HPDE6-E6E7 (cell line): ENCODE results near the gene NPDC1.
"Not testable (repeated sequence)": the region's sequence is repeated elsewhere in the genome, so short reads cannot be mapped to it uniquely, and the experiment has no call there.

Experiments used
- DNase-seq: peaks from one replicate; pipeline ENCODE4 v3.0.0; 2011; ENCODE audit warnings: missing footprints; ENCODE audit errors: extremely low spot score

Gene NPDC1

DNA sequence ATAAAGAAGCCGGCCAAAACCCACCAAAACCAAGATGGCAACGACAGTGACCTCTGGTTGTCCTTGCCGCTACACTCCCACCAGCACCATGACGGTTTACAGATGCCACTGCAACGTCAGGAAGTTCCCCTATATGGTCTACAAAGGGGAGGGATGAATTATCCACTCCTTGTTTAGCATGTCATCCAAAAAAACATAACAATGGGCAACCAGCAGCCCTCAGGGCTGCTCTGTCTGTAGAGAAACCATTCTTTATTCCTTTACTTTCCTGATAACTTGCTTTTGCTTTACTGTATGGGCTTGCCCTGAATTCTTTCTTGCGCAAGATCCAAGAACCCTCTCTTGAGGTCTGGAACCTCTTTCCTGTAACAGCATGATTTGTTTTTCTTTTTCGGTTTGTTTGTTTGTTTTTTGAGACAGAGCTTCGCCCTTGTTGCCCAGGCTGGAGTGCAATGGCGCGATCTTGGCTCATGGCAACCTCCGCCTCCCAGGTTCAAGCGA, 29.3 kb upstream of the NPDC1 start:
- DNase-seq: no peak

DNA sequence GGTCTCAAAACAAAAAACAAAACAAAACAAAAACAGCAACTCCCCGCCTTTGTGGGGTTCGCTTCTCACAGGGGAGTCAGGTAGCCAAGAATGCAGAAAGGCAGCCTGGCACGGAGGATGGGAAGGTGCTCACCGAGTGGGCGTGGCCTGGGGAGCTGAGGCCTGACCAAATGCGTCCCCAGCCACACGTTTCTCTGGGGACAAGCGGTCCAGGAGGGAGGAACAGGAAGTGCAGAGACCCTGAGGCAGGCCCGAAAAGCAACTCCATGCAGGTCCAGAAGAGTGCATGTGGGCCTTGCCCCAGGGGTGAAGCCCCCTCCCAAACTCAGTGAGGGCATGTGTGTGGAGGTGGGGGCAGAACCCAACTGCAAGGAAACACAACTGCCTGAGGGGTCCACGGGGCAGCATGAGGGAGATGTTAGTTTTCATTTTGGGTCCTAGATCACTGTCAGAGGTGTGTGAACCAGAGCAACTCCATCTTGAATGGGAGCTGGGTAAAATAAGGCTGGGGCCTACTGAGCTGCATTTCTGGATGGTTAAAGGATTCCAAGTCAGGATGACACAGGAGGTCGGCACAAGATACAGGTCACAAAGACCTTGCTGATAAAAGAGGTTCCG, 28.8 kb upstream of the NPDC1 start:
- DNase-seq: no peak

DNA sequence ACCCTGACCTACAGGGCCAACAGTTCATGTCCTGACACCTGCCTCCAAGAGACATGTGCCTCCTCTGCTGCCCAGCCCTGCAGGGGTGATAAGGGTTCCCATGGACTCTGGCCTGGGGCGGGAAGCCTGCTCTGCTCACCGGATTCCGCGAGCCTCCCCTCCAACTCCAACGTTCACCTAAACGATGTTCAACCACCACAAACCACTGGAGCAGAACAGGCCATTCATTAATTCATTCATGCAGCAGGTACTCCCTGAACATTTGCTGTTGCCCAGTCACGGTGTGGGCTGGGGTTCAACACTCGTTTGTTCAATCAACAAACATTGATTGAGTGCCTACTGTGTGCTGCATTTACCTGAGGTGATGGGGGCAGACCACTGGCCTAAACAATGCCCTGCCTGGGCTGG, 28.0 kb upstream of the NPDC1 start:
- DNase-seq: no peak

DNA sequence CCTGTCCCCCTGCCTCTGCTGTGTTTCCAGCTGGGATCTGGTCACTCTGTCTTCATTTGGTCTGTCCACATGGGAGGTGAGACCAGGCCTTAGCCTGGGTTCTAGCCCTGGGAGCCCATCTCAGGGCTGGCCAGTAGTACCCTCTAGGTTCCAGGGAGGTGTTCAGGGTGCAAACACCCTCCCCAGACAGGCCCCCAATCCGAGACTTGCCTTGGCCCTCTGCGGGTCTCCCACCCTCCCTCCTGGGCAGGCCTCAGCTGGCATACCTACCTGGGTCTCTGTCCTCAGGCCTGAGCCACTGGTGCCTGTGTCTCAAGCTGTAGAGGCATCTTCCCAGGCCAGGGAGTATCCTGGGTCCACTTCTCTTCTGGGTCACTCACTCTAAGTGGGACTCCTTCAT, 25.3 kb upstream of the NPDC1 start:
- DNase-seq: no peak

DNA sequence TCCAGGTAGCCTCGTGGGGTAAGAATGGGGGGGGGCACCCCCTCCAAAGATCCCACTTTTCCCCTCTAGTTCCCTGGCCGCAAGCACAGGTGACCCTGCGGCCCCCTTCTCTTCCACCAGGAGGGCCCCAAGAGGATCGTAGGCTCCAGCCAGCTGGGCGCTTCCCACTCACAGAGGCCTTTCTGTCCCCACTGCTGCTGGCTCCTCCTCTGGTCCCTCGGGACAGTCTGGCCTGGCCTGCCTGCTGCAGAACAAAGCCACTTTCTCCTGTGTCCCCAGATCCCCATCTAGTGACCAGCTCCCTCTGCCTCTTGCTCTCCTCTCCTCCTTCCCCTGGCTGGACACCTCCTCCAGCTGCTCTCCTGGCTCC, 24.9 kb upstream of the NPDC1 start:
- no peak for DNase-seq

DNA sequence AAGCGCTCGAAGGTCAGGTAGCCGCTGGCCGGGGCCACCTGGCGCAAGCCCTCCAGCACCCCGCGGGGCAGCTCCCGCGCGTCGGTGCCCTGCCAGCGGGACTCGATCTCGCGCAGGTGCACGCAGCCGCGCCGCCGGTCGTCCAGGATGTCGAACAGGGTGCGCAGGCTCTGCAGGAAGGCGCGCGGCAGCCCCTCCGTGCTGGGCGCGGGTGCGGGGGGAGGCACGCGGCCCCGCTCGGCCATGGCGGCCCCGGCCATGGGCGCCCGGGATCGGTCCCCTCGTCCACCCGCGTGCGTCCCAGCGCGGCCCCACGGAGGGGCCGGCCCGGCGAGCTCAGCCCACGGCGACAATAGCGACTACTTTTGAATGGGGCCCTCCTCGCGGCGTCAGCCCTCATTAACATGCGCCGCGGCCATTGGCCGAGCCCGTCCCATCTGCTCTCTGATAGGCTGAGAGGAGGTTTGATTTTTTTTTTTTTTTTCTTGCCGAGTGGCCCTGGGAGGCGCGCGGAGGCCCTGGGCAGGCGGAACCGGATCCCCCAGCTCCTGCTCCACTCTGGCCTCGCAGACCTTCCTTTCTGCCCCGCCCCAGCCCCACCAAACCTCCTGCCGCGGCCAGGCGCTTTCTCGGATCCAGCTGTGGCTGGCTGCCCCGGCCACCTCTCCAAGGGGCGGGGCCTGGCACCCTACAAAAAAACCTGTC, 24.4 kb upstream of the NPDC1 start, which contains the start of gene SAPCD2:
Gene SAPCD2 (minus strand): TSS at position 357 of the 705 bp plus-strand sequence. CDS start 97 bp downstream, at position 260.
- peak; percentile 89 for DNase-seq

DNA sequence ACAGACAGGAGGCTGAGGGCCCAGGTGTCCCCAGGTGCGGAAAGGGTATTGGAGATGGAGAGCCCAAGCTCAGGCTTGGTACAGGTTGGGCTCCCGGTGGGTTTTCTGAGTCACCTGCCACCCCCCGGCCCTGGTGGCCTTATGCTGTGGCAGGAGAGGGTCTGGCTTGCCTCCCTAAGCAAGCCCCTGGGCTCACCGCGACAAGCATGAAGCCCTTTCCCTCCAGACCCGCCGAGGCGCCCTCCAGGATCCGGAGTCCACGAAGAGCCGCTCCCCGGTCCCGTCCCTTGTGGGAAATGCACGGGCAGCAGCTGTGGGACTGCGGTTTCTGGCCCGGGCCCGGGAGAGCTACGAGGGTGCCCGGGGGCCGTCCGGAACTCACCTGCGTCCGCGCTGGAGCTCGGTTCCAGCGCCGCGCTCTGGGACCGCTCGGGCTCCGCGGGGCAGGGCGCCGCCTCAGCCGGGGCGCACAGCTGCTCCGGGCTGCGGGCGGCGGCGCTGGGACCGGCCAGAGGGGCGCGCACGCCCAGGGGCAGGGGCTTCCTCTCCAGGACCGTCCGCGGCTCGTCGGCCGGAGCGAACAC, 23.6 kb upstream of the NPDC1 start:
- no peak for DNase-seq

DNA sequence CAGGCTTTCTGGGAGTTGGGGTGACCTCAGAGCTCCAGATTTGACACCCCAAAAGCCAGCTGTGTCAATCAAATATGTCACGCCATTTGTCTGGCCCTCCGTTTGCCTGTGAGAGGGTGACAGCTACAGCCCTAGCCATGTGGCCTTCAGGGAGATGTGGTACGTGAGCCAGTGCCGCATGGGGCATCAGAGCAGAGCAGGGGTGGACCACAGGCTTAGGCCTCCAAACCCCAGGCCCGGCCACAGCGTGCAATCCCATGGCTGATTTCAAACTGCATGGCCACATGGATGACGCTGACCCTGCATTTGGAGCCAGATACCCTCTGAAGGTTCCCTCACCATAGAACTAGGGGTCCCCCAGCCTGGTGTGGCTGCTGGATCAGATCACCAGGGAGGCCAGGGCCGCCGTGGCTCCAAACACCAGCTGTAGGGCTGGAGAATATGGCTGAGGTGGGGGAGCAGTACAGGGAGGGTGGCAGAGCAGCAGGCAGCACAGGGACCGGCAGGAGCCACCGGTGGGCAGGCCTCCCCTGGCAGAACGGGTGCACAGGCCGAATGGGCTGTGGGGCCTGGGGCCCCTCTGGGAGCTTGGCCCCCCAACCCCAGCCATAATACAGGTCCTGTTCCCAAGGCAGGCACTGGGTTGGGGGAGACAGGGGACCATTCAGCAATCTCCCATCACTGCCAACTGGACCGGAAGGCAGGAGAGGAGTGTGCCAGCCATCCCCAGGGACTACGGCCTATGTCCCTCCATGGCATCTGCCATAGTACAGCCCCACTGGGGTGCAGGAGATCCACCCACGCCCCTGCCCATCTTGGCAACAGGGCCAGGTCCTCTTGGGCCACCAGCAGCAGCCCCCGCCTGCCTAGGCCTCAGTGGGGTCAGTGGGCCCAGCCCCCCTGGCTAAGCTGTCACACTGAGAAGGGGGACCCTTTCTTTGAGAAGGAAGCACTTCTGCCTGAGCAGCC, 22.8 kb upstream of the NPDC1 start:
- no peak for DNase-seq

DNA sequence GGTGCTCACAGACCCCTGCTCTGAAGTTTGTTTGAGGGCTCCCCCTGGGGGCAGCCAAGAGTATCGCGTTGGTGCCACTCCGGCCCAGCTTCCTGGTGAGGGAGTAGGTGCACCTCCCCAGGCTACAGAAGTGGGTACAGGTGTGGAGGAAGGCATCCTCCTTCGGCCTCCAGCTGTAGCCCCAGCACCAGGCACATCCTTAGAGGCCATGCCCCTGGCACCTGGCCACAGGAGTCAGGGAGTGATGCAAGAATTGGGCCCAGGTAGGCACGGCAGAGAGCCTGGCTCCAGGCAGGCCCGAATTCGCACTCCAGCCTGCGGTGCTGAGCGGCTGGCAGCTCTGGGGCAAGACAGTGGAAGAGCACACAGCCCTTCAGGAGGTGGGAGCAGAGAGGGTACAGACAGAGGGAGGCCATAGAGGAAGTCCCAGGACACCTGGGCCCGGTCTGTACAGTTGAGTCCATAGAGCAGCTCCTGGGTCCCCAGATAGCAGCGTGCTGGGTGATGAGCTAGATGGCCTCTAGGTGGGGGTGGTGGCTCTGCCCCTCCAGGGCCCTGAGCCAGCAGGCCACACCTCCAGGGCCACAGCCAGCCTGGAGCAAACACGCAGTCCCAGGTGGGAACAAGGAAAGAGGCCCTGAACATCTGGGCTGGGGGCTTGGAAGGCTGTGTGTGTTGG, 22.0 kb upstream of the NPDC1 start:
- no peak for DNase-seq

DNA sequence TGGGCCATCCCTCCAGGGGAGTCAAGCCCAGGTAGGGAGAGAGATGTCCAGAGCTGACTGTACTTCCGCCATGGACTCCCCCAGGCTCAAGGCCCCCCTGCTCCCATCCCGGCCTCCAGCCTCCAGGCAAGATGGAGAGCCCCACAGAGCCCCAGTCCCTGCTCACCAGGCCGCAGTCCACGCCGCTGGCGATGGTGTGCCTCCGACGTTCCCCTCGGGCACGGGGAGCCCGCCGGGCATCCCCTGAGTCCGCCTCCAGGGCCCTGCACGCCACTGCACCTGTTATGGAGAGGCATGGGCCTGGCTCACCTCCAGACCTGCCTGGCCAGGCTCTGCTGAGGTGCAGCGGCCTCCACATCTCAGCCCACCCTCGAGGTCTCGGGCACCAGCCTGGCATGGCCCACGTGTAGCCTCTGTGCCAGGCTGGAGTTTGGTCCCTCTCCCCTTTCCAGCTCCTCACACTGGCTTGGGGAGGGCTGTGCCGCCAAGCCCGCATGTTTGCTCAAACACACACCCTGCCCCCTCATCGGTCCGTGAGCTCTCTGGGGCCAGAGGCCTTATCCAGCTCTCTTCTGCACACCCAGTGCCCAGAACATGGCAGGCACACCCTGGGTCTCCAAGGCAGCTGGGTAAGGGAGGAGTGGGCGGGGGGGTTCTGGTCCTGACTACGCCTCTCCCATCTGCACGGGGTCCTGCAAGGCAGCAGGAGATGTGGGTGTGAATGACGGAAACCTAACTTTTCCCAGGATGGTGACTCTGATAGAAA, 20.3 kb upstream of the NPDC1 start:
- no peak for DNase-seq

DNA sequence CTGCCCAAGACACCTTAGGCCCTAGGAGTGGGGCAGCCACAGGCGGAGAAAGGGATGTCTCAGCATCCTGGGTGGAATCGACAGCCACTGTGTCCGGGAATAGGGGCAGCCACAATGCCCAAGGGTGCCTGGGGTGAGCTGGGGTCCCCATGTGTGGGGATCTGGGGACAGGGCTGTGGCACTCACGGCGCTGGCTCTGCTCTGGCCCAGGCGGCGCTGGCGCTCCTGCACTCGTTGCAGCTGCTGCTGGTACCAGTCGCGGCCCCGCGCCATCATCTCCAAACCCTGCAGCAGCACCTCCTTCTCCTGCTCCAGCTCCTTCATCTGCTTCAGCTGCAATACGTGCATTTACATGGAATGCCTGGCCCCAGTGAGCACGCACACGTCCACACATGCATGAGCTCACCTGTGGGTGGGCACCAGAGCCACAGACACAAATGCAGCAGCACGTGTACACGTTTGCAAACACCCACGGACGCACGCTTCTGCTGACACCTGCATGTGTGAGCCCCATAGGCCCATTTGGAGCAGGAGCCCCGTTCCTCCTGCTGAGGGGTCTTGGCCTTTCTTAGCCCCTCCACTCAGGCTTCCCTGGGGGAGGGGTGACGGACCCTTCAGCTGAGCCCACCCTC, 19.5 kb upstream of the NPDC1 start:
- DNase-seq: no peak

DNA sequence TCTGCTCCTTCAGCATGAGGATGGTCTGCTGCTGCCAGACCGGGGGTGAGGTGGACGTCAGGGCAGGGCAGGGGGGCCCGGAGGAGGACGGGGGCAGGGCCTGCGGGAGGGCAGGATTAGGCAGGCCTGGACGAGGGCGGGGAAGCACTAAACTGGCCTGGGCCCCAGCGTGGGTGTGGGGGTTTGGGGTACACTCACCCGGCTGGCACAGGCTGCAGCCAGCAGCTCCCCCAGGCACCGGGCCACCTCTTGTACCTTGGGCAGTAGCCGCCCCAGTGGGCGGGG, 18.8 kb upstream of the NPDC1 start:
- DNase-seq: no peak

DNA sequence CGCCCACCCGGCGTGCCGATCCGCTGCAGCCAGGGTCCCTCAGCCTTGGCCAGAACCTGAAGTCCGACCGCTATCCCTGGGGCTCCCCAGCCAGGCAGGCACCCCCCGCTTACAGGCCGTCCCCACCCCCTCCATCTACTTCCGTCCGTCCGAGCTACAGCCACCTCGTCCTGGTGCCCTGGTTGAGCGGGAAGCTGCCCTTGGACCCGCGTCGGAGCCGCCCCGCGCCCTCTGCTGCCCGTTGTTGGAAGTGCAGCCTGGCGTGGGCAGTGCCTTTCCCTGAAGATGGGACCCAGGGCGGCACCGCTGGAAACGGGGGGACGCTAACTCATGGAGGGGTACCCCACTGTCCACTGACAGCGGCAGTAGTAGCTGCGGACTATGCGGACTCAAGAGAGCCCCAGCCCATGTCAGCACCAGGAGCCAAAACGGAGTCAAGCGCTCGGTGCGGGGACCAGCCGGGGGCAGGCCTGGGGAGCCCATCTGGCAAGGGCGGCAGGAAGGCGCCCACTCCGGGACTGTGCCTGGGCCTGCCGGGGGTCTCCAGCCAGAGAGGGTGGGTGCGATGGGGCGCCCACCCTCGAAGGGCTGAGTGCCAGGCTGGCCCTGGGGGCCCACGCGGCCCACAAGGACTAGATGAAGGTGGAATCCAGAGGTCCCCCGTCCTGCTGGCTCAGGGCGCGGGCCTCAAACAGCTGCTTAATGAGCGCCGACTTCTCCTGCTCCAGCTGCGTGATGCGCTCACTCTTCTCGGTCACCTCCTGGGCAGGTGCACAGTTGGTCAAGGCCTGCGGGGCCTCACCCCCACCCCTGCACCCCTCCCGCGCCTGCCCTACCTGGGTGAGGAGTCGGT, 18.3 kb upstream of the NPDC1 start:
- DNase-seq: no peak

DNA sequence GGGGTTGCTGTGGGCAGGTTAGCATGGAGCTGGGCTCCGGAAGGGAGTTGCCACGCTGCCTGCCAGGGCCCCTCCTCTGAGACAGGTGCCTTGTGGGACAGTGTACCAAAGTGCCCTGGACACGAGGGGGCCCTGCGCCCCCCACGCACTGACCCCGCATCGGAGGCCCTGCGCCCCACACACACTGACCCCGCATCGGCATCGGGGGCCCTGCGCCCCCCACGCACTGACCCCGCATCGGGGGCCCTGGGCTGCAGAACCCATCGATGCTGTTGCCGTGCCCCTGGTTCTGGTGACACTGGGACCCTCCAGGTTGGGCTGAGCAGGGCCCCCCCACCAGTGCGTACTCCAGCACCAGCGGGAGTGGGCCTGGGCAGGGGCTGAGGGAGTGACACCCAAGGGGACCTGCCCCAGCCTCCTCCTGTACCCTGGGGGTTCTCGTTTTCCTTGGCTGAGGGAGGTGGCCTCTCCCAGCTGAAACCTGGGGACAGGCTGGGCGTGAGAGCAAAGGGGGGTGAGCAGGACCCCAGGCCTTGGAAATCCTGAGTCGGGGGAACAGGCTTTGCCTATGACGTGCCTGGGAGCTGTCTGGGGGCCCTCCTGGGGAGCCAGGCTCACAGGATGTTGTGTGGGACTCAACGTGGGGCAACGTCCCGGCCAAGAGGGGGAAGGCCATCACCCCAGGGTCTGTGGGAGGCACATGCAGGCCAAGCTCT, 17.5 kb upstream of the NPDC1 start:
- DNase-seq: no peak

DNA sequence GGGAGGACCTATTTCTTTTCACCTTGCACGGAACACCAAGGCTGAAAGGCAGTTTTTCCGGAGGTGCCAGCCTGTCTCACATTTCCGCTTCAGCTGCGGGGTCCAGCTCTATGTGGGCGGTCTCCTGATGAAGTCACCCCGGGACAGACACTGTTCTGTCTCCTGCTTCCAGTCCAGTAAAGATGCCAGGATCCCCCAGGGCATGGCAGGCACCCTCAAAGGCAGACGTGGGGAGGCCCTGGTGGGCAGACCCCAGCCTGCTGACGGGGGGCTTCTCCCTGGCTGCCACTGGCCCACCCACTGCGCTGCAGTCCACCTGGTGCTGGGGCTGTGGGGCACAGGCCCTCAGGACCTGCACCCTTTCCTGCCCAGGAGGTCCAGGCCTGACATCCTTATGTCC, 16.8 kb upstream of the NPDC1 start:
- not testable (repeated sequence) for DNase-seq

DNA sequence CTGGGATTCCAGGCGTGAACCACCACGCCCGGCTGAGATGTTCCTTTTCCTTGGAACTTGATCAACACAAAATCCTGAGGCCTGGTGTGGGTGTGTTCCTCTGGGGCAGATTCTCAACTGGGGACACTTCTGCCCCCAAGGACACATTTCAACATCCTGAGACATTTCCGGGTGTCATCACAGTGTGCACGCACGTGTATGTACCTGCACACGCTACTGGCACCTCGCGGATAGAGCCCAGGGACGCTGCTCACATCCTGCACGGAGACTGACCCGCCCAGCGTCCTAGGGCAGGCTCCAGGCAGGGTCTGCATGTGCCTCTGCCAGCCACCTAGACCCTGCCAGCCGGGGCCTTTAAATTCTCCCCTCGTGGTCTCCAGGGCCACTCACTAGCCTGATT, 16.4 kb upstream of the NPDC1 start:
- DNase-seq: no peak

DNA sequence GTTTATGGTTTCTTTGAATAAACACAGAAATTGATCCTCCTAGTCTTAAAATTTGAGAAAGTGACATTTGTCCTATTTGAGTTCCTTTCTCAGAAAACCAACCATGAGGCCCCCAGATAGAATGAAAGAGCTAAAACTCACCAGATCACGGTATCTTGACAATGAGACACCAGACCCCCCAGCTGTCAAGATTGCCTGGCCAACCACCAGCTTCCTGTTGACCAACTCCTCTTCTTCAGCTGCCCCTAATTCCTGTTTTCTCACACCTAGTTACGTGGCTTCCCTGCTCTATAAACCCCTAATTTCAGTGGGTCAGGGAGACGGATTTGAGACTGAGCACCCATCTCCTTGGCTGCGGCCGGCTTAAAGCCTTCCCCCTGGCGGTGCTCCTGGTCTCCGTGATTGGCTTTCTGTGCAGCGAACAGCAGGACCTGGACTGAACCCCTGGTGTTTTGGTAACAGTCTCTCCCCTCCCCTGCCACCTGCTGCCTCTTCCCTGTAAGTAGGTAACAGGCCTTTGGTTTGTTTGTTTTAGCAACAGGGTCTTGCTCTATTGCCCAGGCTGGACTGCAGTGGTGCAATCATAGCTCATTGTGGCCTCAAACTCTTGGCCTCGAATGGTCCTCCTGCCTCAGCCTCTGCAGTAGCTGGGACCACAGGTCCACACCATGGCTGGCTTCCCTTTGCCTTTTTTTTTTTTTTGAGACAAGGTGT, 12.7 kb upstream of the NPDC1 start:
- DNase-seq: no peak

DNA sequence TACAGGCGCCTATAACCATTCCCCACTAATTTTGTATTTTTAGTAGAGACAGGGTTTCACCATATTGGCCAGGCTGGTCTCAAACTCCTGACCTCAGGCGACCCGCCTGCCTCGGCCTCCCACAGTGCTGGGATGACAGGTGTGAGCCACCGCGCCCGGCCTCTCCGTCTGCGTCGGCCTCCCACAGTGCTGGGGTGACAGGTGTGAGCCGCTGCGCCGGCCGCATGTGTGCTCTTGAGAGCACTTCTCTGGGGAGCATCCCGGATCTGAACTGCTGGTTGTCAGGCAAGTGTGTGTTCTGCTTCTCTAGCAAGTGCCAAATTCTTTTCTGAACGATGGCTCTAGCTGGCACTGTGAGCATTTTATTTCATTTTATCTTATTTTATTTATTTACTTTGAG, 11.6 kb upstream of the NPDC1 start:
- no peak for DNase-seq
